ENCODE results near the gene ZXDC.
A peak's percentile ranks its signal among the peaks of the same experiment; 100 is the strongest.

The ZXDC gene, protein sequence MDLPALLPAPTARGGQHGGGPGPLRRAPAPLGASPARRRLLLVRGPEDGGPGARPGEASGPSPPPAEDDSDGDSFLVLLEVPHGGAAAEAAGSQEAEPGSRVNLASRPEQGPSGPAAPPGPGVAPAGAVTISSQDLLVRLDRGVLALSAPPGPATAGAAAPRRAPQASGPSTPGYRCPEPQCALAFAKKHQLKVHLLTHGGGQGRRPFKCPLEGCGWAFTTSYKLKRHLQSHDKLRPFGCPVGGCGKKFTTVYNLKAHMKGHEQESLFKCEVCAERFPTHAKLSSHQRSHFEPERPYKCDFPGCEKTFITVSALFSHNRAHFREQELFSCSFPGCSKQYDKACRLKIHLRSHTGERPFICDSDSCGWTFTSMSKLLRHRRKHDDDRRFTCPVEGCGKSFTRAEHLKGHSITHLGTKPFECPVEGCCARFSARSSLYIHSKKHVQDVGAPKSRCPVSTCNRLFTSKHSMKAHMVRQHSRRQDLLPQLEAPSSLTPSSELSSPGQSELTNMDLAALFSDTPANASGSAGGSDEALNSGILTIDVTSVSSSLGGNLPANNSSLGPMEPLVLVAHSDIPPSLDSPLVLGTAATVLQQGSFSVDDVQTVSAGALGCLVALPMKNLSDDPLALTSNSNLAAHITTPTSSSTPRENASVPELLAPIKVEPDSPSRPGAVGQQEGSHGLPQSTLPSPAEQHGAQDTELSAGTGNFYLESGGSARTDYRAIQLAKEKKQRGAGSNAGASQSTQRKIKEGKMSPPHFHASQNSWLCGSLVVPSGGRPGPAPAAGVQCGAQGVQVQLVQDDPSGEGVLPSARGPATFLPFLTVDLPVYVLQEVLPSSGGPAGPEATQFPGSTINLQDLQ

DNA sequence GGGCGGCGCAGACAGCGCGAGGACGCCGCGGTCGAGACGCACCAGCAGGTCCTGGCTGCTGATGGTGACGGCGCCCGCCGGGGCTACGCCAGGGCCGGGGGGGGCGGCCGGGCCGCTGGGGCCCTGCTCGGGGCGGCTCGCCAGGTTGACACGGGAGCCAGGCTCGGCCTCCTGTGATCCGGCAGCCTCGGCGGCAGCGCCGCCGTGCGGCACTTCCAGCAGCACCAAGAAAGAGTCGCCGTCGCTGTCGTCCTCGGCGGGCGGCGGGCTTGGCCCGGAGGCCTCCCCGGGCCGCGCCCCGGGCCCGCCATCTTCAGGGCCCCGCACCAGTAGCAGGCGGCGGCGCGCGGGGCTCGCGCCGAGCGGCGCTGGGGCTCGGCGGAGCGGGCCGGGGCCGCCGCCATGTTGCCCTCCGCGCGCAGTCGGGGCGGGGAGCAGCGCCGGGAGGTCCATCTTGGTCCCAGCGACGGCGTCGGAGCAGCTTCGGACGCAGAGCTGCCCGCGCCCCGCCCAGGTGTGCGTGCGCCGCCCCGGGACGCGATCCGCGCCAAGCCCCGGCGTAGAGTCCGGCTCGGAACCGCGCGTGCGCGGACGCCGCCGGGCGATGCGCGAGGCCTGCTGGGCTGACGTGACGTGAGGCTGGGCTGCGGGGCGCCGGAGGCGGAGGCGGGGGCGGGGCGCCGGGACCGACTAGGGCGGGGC is at the start of gene ZXDC:
TSS of gene ZXDC (minus strand) at position 479 of the 702 bp plus-strand sequence. CDS start at position 453, 26 bp downstream.
- DNase-seq = peak; percentile 94

DNA sequence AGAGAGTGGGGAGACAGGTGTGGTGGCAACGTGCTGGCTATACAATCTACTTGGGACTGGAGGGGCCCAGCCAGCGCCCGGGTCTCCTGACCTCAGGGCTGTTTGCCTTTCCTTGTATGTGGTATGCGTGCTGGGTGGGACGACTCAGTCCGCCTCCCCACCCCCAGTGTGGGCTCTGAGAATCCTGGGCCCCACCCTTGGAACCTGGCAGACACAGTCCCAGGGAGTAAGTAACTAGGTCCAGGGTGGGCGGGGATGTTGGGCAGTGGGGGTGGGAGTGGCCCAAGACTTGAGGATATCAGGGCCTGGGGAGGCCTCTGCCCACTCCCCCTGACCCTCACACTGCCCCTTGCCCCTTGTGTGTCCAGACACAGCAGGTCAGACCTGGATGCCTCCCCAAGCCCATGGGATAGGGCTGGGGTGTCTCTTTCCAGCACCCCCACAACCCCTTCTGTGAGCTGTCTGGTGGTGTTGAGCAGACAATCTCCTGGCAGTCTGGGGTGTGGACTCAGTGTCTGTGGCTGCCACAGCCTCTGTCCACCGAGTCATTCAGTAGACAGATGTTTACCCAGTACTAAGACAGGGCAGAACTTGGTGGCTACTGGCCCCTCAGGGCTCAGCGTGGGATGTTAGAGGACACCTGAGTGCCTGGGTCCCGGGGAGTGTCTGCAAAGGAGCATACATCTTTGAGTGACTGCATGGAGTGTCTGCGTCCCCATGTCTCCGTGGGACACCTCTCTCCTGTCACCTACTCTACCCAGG is 49.6 kb upstream of the ZXDC start:
- no peak for DNase-seq

DNA sequence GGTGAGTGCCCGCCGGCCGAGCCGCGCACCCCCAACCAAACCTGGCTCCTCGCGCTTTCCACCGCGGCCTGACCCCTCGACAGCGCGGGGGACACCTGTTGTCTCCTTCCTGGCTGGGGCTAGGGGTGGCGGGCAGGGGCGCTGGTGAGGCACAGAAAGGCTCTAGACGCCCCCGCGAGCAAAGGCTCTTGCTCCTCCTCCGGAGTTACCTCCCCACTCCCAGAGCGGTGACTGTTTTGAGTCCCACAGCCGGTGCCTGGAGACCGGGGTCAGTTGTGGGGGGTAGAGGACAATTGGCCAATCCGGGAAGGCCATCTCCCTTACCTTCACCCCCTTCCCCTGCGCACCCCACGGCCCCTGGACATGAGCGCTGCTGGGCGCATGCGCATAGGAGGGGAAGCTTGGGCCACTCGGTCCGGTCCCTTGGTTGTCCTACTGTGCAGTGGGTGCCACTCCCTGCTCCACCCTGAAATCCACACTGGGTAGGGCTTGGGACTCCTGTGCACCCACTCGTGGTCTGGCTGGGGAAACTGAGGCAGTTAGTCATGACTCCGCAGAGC is 48.8 kb upstream of the ZXDC start:
- DNase-seq = no peak

DNA sequence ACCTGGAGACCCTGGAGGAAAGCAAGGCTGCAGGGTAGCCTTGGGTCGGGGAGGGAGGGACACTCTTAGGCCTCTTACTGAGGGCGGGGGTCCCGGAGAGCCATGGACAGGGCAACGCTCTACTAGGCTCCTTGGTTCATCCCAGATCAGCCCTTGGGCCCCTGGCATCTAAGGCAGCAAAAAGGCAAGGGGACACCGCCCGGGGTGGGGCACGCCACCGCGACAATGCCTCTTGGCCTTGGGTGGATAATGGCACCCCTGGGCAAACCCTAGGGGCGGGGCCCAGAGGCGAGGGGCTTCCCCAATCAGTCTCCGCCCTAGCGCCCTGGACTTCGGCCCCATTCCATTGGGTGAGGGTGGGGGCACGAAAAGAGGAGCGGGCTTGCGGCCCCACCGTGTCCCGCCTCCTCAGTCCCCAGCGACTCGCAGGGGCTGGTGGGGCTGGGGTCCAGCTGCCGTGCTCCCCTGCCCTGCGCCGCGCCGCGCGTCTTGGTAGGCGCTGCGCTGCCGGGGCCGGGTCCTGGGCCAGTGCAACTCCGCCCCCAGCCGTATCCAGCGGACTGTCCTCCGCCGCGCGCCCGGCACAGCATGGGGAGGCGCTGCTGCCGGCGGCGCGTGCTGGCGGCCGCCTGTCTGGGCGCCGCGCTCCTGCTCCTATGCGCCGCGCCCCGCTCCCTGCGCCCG is 48.2 kb upstream of the ZXDC start, which contains the start of gene CHST13:
TSS of gene CHST13 (plus strand) at position 411 of the 684 bp plus-strand sequence. CDS start at position 589, 178 bp downstream.
- DNase-seq = no peak

DNA sequence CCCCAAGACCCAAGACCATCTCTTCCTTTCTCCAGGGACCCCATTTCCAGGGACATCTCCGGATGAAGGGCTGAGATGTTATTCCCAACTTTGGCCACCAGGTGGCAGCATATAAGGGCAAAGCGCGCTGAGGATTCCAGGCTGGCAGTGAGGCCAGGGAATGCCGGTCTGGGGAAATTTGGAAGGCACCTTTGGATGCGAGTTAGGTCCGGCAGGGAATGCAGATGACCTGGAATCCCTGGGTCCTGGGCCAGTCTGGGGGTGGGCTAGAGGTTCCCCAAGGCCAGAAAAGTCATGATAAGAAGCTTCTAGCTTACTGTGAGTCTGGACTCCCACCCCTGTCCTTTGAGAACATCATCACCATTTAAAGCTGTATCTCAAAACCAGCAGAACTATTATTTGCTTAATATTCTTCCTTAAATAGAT is 46.7 kb upstream of the ZXDC start:
- peak; percentile 60 for DNase-seq

DNA sequence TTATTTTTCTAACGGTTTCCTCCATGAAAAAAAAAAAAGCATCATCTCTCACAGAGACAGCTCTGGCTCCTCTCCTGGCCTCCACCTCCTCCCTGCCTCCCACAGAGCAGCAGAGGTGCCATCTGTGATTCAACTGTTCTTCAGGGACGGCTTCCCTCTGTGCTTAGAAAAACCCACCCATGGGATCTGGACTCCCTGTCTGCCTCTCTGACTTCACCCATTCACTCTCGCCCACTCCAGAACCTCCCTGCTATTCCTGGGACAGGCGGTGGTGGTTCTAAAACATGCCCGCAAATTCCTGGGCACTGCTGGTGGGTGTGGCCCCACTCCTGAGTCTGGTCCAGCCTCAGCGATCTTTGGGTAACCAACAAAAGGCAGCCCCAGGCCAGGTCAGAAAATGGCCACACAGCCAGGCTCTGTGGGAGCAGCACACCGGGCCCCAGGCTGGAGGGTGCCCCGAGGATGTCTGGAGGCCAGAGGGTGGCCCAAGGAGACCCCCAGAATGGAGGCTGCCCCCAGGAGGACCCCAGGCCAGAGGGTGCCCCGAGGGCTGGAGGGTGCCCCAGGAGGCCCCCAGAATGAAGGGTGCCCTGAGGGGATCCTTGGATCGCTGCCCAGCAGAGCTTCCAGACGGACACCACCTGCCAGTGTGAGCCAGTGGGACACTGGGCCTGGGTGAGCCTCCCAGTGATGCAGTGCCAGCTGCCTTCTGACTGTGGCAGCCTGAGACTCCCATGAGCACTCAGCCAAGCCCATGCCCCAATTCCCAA is 45.6 kb upstream of the ZXDC start:
- no peak for DNase-seq

DNA sequence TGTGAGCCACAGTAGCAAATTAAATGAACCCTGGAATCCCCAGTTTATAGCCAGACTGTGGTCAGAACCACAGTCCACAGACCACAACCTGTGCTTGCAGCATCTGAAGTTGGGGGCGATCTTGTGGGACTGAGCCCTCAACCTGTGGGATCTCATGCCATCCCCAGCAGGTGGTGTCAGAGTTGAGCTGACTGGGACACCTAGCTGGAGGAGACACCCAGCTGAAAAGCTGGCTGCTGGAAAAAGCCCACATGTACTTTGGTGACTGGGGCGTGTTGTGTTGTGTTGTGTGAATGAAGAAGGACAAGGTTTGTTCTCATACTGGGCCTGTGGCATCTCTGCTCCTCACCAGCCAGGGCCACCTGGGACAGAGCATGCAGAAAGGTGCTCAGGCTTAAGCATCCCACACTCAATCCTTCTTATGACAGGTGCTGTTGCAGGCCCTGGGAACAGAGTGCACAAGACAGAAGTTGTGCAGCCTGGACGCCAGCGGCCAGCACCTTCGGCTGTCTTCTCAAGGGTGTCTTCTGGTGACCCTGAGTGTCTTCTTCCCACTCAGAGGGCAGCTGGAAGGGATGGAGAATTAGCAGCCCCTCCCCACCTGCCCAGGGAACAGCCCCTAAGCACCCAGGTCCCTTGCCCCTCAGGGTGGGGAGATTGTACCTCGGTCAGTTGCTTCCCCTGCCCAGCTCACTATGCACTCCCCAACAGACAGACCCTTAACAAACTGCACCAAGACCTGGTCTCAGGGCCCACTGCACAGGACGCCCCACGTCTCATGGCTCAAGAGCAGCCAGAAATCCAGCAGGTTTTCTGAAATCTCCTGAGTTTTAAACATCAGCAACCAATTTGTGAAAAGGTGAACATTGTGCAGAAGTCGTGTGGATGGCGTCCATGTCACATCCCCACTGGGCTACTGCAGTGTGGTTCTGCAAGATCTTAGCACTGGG is 44.1 kb upstream of the ZXDC start:
- DNase-seq = no peak

DNA sequence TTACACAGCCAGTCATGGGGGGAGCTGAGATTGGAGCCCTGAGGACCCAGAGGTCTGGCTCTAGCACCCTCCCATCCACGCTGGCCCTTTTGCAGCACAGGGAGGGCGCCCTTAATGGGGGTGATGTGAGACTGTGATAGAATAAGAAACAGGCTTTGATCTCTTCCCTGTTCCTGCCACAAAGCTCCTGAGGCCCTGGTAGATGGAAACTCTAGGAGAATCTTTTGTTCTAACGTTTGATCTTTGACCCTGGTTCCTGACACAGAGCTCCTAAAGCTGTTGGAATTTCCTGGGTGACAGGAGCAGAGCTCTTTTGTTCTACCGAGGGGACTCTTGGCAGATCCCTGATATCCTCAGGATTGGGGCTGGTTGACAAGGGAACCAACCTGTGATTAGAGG is 43.1 kb upstream of the ZXDC start:
- no peak for DNase-seq

DNA sequence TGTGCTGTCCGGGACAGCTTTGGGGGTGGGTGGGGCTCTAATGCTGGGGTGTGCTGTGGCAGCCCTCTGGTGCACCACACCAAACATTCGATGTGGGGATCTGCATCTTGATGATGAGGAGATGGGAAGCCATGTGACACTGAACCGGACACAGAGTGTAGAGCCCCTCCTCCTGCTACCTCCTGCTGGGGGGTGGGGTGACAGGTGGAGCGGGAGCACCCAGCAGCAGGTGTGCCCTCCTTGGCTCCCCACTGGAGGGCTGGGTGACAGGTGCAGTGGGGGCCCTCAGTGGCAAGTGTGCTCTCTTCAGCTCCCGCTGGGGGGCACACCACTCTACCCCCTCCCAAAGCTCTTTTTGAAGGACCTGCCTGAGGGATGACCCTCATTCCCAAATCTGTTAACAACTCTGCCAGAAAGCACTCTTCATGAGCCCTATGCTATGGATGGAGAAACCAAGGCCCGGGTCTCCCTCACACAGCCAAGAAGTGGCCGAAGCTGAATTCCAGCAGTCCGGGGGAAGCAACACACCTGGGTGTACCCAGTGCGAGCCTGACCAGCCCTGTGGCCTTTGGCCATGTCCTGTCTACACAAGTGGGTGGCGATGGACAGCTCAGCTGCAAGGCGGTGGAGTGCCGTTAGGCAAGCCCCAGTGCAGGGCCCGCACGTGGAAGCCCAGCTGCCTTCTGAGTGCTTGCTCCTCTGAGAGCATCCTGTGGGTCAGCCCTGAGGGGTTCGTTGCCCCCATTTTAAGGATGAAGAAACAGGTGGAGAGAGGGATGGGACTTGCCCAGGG is 42.5 kb upstream of the ZXDC start:
- DNase-seq = no peak

DNA sequence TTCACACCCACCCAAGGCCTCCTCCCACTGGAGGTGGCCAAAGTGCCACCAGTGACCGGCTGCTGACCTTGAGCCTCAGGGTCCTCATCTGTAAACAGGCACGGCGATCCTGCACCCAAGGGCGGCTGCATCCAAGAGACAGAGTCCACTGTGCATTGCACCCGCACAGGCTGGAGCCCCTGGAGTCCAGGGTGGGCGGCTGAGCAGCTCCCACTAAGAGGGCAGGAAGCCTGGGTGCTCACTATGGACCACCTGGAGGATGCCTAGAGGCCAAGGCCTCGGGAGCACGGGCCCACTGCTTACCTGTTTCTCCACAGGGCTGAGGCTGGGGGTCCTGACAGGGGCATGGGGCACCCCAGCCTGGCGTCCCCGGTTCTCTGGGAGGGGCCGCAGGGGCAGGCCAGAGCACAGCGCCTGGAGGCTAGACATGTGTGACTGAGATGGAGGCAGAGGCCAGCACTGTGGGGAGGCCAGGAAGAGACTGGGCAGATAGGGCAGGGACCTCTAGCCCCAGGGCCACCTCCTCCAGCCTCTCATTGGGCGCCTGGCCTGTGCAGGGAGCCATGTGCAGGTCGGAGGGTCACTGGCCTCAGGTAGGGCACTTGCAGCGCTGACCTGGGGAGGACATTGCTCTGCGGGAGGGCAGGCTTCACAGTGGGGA is 41.7 kb upstream of the ZXDC start, which contains the start of gene UROC1:
TSS of gene UROC1 (minus strand) at position 483 of the 661 bp plus-strand sequence. CDS start at position 429, 54 bp downstream.
- no peak for DNase-seq

DNA sequence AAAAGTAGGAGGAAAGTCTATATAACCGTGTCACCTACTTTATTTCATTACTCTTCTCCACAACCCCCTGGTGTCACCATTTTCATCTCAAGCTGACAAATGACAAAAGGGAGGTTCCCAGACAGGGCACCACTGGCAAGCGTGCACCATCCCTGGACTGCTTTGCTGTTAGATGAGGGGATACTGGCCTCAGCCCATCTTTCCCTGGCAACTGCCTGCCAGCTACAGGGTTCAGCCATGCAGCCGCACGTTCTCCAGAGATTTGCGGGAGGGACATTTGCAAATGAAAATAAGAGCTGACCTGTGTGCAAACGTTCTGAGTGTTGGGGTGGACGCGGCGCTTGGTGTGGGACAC is 41.2 kb upstream of the ZXDC start:
- no peak for DNase-seq

DNA sequence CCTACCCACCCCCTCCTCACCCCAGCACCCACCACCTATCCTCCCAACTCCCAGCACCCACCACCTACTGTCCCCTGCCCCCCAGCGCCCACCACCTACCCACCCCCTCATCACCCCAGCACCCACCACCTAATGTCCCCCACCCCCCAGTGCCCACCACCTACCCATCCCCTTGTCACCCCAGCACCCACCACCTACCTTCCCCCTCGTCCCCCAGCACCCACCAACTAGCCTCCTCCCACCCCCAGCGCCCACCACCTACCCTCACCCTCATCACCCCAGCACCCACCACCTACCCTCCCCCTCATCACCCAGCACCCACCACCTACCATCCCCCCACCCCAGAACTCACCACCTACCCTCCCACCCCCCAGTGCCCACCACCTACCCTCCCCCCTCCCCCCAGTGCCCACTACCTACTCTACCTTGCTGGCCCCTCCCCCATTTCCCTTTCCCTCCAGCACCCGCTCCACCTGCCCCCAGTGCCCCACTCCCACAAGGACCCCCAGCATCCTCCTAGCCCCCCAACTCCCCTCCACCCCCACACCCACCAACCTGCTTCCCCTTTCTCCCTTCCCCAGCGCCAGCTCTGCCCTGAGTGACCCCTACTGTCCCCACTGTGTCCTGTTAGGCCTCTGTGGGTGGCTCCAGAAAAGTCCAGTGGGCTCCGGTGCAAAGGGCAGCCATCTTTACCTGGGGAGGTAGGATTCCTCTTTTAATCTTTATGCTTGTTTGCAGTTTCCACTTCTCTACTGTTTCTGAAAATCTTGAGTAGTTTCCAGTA is 40.7 kb upstream of the ZXDC start:
- DNase-seq = no peak

DNA sequence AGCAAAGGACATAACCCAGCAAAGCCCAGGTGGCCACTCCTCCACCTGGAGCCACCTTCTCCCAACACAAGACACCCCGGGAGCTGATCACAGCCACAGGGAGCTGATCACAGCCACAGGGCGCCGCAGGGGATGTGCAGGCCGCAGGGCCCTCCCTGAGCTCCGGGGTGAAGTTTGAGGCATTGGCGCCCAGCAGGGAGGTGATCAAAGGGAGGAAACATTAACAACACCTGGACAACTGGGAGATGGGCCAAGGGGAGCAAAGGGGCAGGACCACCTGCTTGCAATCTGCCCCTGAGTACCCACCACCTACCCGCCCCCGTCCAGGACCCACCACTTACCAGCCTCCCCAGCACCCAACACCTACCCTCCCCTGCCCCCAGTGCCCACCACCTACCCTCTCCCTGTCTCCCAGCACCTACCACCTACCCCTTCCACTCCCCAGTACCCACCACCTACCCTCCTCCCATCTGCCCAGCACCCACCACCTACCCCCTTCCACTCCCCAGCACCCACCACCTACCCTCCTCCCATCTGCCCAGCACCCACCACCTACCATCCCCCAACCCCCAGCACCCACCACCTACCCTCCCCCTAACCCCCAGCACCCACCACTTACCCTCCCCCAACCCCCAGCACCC is 39.5 kb upstream of the ZXDC start:
- DNase-seq = no peak

DNA sequence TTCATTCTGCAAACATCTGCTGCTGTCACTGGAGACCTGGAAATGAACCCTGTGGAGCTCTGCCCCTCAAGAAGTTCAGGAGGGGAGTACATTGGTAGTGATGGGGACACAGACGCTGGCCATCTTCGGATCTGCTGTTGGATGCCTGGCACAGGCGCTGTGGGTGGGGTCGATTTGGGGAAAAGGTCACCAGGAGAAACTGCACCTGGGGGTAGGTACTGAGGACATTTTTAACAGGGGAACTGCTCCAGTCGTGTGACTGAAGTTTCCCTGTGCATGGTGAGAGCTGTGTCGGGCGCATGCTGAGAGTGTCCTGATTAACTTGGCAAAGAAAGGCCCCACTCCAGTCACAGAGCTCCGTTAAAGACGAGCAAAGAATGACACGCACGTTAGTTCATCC is 38.5 kb upstream of the ZXDC start:
- no peak for DNase-seq

DNA sequence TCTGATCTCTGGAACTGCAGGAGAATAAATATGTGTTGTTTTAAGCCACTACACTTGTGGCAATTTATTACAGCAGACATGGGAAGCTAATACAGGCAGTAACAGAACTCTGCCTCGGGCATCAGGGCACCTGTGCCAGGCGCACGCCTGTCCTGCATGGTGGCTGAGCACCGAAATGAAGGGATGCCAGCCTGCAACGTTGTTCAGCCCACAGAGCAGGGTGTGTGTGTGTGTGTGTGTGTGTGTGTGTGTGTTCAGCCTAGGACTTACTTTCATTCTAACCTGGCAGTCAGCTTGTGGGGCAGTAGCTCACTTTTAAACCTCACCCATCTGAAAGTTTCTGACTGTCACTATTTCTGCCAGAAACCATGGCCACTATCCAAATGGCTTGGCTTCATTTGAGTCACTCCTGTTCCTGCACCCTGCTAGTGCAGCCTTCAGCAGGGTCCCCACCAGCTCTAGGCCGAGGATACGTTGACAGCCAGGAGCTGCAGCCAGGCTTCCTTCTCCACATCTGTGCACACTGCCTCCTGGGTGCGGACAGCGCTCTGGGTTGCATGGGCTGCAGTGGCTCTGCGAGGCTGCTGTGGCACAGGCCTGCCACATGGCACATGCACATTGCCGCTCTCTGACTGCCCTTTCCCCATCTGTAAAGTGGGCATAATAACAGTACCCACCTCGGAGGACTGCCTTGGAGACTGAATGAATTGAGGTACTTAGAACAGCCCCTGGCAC is 37.4 kb upstream of the ZXDC start:
- DNase-seq = no peak

DNA sequence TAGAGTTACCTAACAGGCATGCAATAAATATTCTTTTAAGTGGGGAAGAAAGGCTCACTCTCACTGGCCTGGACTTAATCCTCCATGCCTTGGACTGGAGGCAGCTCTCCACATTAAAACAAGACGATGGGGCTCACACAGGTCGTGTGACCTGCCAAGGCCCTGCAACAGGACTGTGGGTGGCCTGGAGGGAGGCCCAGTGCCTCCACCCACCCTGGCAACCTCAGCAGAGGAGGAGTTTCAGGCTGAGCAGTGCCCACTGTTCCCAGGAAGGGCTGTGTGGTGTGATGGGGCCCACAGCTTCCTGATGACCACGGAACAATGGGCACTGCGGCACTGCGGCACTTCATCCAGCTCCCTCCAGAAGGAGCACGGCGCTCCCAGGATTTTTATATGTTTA is 36.3 kb upstream of the ZXDC start:
- no peak for DNase-seq

All from OCI-M1 (cell line).